ENCODE data around the gene SMC4. TPM values are rescaled to one million over a fixed set of nuclear protein-coding genes. Genes with fewer than 3 reads are reported as not detected.

Gene SMC4
- total RNA-seq, 2 experiments from 2014 or later, result 149 to 154 TPM

DNA sequence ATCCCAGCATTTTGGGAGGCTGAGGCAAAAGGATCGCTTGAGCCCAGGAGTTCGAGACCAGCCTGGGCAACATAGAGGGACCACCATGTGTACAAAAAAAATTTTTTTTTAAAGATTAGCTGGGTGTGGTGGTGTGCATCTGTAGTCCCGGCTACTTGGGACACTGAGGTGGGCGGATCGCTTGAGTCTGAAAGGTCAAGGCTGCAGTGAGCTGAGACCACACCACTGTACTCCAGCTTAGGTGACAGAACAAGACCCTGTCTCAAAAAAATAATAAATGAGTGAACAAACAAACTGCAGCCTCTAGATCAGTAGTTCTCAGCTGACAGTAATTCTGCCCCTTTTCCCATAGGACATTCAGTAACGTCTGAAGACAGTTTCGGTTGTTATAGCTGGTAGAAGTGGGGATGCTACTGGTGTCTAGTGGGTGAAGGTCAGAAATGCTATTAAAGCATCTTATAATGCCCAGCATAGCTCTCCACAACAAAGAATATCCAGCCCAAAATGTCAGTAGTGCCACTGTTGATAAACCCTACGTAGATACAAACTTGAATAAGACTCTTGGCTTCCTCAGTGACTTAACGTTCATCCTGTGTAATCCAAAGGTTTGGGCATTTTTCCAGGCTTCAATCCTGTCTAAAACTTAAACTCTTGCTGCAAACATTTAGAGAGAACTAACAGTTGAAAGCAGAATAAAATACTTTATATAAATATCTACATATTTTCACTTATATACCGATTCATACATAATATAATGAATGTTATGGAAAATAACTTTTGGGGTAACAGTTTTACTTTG lies 10.6 kb downstream of the SMC4 start:
- intact Hi-C loops (cut with micrococcal nuclease), result no loop called here
- Mint-ChIP-seq H3K4me1 (ENCODE audit: low read depth) (peaks cover 2% of the 10 kb centered on the region), H3K36me3 (ENCODE audit: low read depth) (peaks cover 43% of the 10 kb centered on the region), H3K27me3 (no peaks in the 10 kb centered on the region), H3K9me3 (no peaks in the 10 kb centered on the region), H3K27ac (no peak overlapping the region), H3K4me3 (no peak overlapping the region)
- ATAC-seq (no peak), DNase-seq (no peak)
- TF ChIP-seq, protein P1, sequence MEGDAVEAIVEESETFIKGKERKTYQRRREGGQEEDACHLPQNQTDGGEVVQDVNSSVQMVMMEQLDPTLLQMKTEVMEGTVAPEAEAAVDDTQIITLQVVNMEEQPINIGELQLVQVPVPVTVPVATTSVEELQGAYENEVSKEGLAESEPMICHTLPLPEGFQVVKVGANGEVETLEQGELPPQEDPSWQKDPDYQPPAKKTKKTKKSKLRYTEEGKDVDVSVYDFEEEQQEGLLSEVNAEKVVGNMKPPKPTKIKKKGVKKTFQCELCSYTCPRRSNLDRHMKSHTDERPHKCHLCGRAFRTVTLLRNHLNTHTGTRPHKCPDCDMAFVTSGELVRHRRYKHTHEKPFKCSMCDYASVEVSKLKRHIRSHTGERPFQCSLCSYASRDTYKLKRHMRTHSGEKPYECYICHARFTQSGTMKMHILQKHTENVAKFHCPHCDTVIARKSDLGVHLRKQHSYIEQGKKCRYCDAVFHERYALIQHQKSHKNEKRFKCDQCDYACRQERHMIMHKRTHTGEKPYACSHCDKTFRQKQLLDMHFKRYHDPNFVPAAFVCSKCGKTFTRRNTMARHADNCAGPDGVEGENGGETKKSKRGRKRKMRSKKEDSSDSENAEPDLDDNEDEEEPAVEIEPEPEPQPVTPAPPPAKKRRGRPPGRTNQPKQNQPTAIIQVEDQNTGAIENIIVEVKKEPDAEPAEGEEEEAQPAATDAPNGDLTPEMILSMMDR (IDR thresholded peaks at IDR 0.05), result no peak
- CTCF ChIA-PET, result interaction anchor here (0.9 to 1.6 kb wide), 4 partner anchors 12 to 41 kb away, joined by 3 to 4 read pairs (median 3); no protein-coding TSS in a partner anchor
- POLR2A ChIA-PET, result interaction anchor here (0.8 to 2.8 kb wide), 8 partner anchors 9 to 39 kb away, joined by 3 to 17 read pairs (median 6); partner anchors contain the start of genes IFT80 and TRIM59

GRCh38 chr3:160412477-160412876 lies 13.0 kb downstream of the SMC4 start:
- Mint-ChIP-seq H3K9me3 (no peaks in the 10 kb centered on the region), H3K27ac (no peak overlapping the region), H3K27me3 (no peaks in the 10 kb centered on the region), H3K4me3 (no peak overlapping the region), H3K36me3 (ENCODE audit: low read depth) (peaks cover 52% of the 10 kb centered on the region), H3K4me1 (ENCODE audit: low read depth) (peaks cover 2% of the 10 kb centered on the region)
- ChIA-PET POLR2A (interaction anchor here (0.6 to 2.8 kb wide), 6 partner anchors 11 to 28 kb away, joined by 3 to 17 read pairs (median 6); partner anchors contain the start of genes IFT80 and SMC4), CTCF (interaction anchor here (1.0 to 4.3 kb wide), 8 partner anchors 11 to 528 kb away, joined by 3 to 43 read pairs (median 7); partner anchors contain the start of genes IFT80 and SMC4)
- no peak for ATAC-seq
- intact Hi-C loops (cut with micrococcal nuclease), result no loop called here
- no peak for DNase-seq
- TF ChIP-seq, protein P1 (IDR thresholded peaks at IDR 0.05), result no peak

GRCh38 chr3:160413613-160414248 lies 14.3 kb downstream of the SMC4 start:
- H3K27ac Mint-ChIP-seq, result no peak overlapping the region
- ChIA-PET POLR2A (interaction anchor here (0.9 to 2.0 kb wide), 5 partner anchors 8 to 36 kb away, joined by 3 to 9 read pairs (median 3); partner anchors contain the start of genes SMC4 and TRIM59), CTCF (interaction anchor here (0.7 to 4.3 kb wide), 18 partner anchors 11 to 529 kb away, joined by 3 to 43 read pairs (median 4); partner anchors contain the start of genes IFT80, IL12A, SMC4 and TRIM59)
- DNase-seq, result peak; percentile 61
- peaks cover 2% of the 10 kb centered on the region for H3K4me1 Mint-ChIP-seq (ENCODE audit: low read depth)
- H3K4me3 Mint-ChIP-seq, result no peak overlapping the region
- H3K9me3 Mint-ChIP-seq, result no peaks in the 10 kb centered on the region
- H3K36me3 Mint-ChIP-seq (ENCODE audit: low read depth), result peaks cover 56% of the 10 kb centered on the region
- peak; percentile 78 for ATAC-seq
- H3K27me3 Mint-ChIP-seq, result no peaks in the 10 kb centered on the region
- intact Hi-C loops (cut with micrococcal nuclease), result loop anchor here (1.0 kb wide), 1 partner anchor 250 kb away; no protein-coding TSS in a partner anchor
- TF ChIP-seq, protein P1 (IDR thresholded peaks at IDR 0.05), result peak; percentile 92

- intact Hi-C loops (cut with micrococcal nuclease), result no loop called here
- TF ChIP-seq, protein P1 (IDR thresholded peaks at IDR 0.05), result no peak
- no peak for DNase-seq
- H3K4me3 Mint-ChIP-seq, result no peak overlapping the region
- no peaks in the 10 kb centered on the region for H3K9me3 Mint-ChIP-seq
- peaks cover 65% of the 10 kb centered on the region for H3K36me3 Mint-ChIP-seq (ENCODE audit: low read depth)
- H3K27ac Mint-ChIP-seq, result no peak overlapping the region
- no peaks in the 10 kb centered on the region for H3K4me1 Mint-ChIP-seq (ENCODE audit: low read depth)
- ChIA-PET CTCF (interaction anchor here (1.0 kb wide), 1 partner anchor 9 kb away, joined by 3 read pairs; no protein-coding TSS in a partner anchor), POLR2A (interaction anchor here (0.9 to 1.0 kb wide), 2 partner anchors 16 to 17 kb away, joined by 3 to 6 read pairs; partner anchors contain the start of gene SMC4)
- H3K27me3 Mint-ChIP-seq, result no peaks in the 10 kb centered on the region
- ATAC-seq, result no peak
Measured at GRCh38 chr3:160417311-160417710, 17.9 kb downstream of the SMC4 start.
